Left ventricle myocardium inferior (tissue), 1 donor: Measurements from ENCODE around the gene HPS3. TPM values are rescaled to one million over a fixed set of nuclear protein-coding genes. Genes with fewer than 3 reads are reported as not detected.

Source experiments
- DNase-seq: peaks from one replicate; pipeline ENCODE4 v3.0.0-alpha.2; 2020
- H3K27ac ChIP-seq: fragments of 200-600 bp; replicated peaks from 2 replicates; pipeline ENCODE4 v1.8.0; 2021
- H3K27me3 ChIP-seq: fragments of 200-600 bp; 2 replicates; pipeline ENCODE4 v1.8.0; 2021; ENCODE audit warnings: low read depth
- H3K36me3 ChIP-seq: fragments of 200-600 bp; 2 replicates; pipeline ENCODE4 v1.8.0; 2021
- H3K4me1 ChIP-seq: fragments of 200-600 bp; 2 replicates; pipeline ENCODE4 v1.8.0; 2021
- H3K4me3 ChIP-seq: fragments of 200-600 bp; 2 replicates; pipeline ENCODE4 v1.8.0; 2021; ENCODE audit warnings: mild to moderate bottlenecking, moderate library complexity
- H3K9me3 ChIP-seq: fragments of 200-600 bp; replicated peaks from 2 replicates; pipeline ENCODE4 v1.8.0; 2021
- intact Hi-C: fragments of 100-400 bp; cut with micrococcal nuclease; formaldehyde crosslinking; loops from one replicate; pipeline ENCODE4 v1.11.0; 2022
- long read RNA-seq: library from polyadenylated mRNA; unstranded; transcript quantifications from one replicate; pipeline ENCODE4 v2.0.0, GENCODE V29; 2021
- total RNA-seq: library from RNA; stranded (reverse); fragmentation: NEBNext Ultra II Directional; extraction: Animal tissue kit (Norgen Biotek cat#: 25700); gene quantifications from one replicate; pipeline ENCODE4 v1.2.1, GENCODE V29; 2021
- TF ChIP-seq, protein P1 (sequence below): fragments of 200-600 bp; IDR thresholded peaks from 2 replicates; pipeline ENCODE4 v1.8.0; 2021; ENCODE audit warnings: antibody characterized with exemption, mild to moderate bottlenecking, borderline replicate concordance
- donor health status: DM: no; HTN: yes; CAD: no; lungs with severe emphysema.

HPS3 gene
- 5.6 TPM for total RNA-seq
- long read RNA-seq, full-length matches to known transcripts, result 19 of 20 reads
- long read RNA-seq, partial matches to known transcripts, result 0 of 20 reads
- long read RNA-seq, other reads (novel, unspliced or antisense), result 1 of 20 reads

DNA sequence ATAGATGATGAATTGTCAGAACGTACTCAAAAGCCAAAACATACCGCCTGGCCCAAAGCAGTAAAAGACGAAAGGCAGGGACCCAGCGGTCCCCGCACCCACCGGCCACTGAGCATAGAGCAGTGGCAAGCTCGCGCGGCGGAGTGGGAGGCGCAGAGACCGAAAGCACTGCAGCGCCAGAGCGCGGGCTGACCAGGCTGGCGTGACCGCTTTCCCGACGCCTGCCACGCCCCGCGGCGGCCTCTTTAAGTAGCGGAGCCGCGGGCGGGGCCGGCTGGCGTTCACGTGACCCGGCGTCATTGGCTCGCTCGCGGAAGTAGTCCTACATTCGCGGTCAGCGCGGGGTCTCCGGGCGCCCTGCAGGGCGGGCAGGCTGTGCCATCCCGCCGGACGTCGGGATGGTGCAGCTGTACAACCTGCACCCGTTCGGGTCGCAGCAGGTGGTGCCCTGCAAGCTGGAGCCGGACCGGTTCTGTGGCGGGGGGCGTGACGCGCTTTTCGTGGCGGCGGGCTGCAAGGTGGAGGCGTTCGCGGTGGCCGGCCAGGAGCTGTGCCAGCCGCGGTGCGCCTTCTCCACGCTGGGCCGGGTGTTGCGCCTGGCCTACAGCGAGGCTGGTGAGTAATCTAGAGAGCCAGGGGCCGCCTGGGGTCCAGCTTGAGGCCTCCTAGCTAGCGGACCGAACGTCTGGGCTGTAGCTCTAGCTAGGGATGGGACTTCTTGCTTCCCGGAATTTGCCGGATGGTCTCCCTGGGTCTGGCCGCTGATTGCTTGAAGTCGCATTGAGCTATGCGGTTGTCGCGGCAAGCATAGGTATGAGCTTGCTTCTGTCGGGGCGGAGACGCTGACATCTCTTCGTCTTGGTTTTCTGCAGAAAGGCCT lies at the start of gene HPS3:
Gene HPS3 (plus strand): TSS at position 313 of the 880 bp plus-strand sequence. CDS start 86 bp downstream, at position 399.
- TF ChIP-seq, protein P1, sequence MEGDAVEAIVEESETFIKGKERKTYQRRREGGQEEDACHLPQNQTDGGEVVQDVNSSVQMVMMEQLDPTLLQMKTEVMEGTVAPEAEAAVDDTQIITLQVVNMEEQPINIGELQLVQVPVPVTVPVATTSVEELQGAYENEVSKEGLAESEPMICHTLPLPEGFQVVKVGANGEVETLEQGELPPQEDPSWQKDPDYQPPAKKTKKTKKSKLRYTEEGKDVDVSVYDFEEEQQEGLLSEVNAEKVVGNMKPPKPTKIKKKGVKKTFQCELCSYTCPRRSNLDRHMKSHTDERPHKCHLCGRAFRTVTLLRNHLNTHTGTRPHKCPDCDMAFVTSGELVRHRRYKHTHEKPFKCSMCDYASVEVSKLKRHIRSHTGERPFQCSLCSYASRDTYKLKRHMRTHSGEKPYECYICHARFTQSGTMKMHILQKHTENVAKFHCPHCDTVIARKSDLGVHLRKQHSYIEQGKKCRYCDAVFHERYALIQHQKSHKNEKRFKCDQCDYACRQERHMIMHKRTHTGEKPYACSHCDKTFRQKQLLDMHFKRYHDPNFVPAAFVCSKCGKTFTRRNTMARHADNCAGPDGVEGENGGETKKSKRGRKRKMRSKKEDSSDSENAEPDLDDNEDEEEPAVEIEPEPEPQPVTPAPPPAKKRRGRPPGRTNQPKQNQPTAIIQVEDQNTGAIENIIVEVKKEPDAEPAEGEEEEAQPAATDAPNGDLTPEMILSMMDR, result no peak
- H3K27me3 ChIP-seq, result no peaks in the 10 kb centered on the region
- H3K27ac ChIP-seq, result peak within 1 kb of the TSS; percentile 82
- H3K4me3 ChIP-seq, result peak within 1 kb of the TSS; percentile 77
- intact Hi-C loops, result loop anchor here (10.0 kb wide), 2 partner anchors 175 to 345 kb away; partner anchors contain the start of gene TM4SF4
- no peaks in the 10 kb centered on the region for H3K36me3 ChIP-seq
- no peaks in the 10 kb centered on the region for H3K9me3 ChIP-seq
- peaks cover 50% of the 10 kb centered on the region for H3K4me1 ChIP-seq
- peak; percentile 93 for DNase-seq

DNA sequence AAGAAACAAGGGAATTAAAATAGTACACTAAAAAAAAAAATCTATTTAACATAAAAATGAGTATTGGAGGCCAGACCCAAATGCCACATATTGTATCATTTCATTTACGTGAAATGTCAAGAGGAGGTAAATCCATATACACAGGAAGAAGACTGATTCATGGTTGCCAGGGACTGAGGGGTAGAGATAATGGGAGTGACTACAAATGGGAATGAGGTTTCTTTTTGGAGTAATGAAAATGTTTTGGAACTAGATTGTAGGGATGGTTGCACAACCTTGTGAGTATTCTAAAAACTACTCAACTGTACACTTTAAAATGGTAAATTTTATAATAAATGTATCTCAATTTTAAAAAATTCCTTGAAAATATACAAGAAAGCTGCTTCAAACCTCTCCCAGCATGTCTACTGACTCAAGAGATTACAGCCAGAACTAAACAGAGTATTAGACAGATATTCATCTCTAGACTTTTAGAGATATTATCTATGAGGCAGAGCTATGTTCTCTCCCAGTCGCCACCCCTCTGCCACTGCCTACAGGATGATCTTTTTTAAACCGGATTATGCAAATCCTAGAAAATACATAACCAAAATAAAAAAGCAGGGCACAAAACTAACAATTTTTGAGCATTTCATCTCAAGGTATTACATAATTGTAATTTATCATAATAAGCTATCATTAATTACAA lies 49.3 kb upstream of the HPS3 start:
- peaks cover 20% of the 10 kb centered on the region for H3K36me3 ChIP-seq
- no peak for DNase-seq
- no peaks in the 10 kb centered on the region for H3K27me3 ChIP-seq
- TF ChIP-seq, protein P1, result no peak
- H3K27ac ChIP-seq, result no peak overlapping the region
- H3K4me1 ChIP-seq, result peaks cover 9% of the 10 kb centered on the region
- intact Hi-C loops, result no loop called here
- no peak overlapping the region for H3K4me3 ChIP-seq
- no peaks in the 10 kb centered on the region for H3K9me3 ChIP-seq

DNA sequence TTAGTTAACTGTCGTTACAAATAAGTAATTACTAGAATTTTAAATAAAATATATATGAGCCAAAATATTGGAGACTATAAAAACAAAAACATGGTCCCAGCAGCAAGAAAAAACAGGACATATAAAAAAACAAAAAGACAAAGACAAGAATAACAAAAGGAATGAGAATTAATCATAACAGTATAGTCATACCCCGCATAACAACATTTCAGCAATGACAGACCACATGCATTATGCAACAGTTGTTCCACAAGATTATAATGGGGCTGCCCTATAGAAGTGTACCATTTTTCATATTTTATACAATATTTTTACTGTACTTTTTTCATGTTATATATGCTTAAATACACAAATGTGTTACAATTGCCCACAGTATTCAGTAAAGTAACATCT lies 48.7 kb upstream of the HPS3 start:
- H3K27ac ChIP-seq, result no peak overlapping the region
- H3K9me3 ChIP-seq, result no peaks in the 10 kb centered on the region
- H3K4me1 ChIP-seq, result peaks cover 15% of the 10 kb centered on the region
- DNase-seq, result no peak
- no peak overlapping the region for H3K4me3 ChIP-seq
- TF ChIP-seq, protein P1, result no peak
- peaks cover 16% of the 10 kb centered on the region for H3K36me3 ChIP-seq
- intact Hi-C loops, result no loop called here
- H3K27me3 ChIP-seq, result no peaks in the 10 kb centered on the region

DNA sequence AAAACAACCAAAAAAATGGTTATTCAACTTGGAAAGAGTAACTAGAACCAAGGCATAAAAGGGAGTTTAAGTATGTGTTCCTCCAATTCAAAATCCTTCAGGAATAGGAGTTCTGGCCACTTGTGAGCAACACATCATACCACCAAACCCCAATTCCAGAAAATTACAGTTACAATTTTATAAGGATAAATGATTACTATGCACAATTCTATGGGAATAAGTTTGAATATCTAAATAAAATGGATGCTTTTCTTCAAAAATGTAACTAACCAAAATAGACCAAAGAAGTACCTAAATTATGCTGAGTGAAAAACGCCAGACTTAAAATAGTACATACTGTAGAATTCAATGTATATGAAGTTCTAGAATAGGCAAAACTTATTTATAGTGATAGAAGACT lies 47.7 kb upstream of the HPS3 start:
- no peak overlapping the region for H3K4me3 ChIP-seq
- TF ChIP-seq, protein P1, result no peak
- no peak for DNase-seq
- H3K27ac ChIP-seq, result no peak overlapping the region
- H3K27me3 ChIP-seq, result no peaks in the 10 kb centered on the region
- H3K9me3 ChIP-seq, result no peaks in the 10 kb centered on the region
- H3K36me3 ChIP-seq, result peaks cover 16% of the 10 kb centered on the region
- H3K4me1 ChIP-seq, result peaks cover 23% of the 10 kb centered on the region
- intact Hi-C loops, result no loop called here

DNA sequence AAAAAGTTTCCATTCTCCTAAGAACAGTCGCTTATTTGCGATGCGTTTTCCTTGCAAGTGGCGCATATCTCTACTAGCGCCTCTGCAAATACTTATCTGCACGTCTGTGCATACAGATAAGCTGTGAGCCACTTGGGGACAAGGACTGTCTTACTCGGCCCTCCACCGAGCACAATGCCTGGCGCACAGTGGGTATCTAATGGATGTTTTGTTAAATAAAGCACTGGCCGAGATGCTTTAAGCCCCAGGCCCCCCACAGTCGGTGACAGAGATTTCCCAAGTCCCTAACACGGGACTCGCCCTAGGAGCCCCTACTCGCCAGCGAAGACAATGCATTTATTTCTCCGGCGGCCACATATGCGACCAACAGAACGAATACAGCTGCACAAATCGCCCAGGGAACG lies 43.6 kb upstream of the HPS3 start:
- H3K36me3 ChIP-seq, result peaks cover 16% of the 10 kb centered on the region
- no peaks in the 10 kb centered on the region for H3K27me3 ChIP-seq
- no peak for DNase-seq
- H3K27ac ChIP-seq, result peak overlapping the region; percentile 85
- peak overlapping the region; percentile 83 for H3K4me3 ChIP-seq
- intact Hi-C loops, result no loop called here
- peaks cover 24% of the 10 kb centered on the region for H3K4me1 ChIP-seq
- no peaks in the 10 kb centered on the region for H3K9me3 ChIP-seq
- TF ChIP-seq, protein P1, result no peak
